Duodenal mucosa (tissue), 2 donors: ENCODE measurements around the gene PLXNA3.

ENCODE experiments used
- H3K27ac ChIP-seq: one replicate; pipeline ENCODE4 v1.7.0; 2013; ENCODE audit warnings: low read depth, low read length
- H3K27me3 ChIP-seq, 2 donors: one replicate each; pipeline ENCODE4 v1.7.0; 2013; ENCODE audit warnings: low read length in 2 of 2, control low read depth in 1 of 2; ENCODE audit not compliant: insufficient read depth in 2 of 2, control insufficient read depth in 1 of 2
- H3K36me3 ChIP-seq, 2 donors: one replicate each; pipeline ENCODE4 v1.7.0; 2013; ENCODE audit warnings: low read length in 2 of 2, control low read depth in 1 of 2; ENCODE audit not compliant: insufficient read depth in 2 of 2, control insufficient read depth in 1 of 2
- H3K4me1 ChIP-seq, 2 donors: one replicate each; pipeline ENCODE4 v1.7.0; 2013; ENCODE audit warnings: low read length in 2 of 2, control low read depth in 1 of 2; ENCODE audit not compliant: insufficient read depth in 2 of 2, control insufficient read depth in 1 of 2
- H3K4me3 ChIP-seq, 2 donors: one replicate each; pipeline ENCODE4 v1.7.0; 2013; ENCODE audit warnings: low read length in 2 of 2, low read depth in 1 of 2
- H3K9ac ChIP-seq, 2 donors: one replicate each; pipeline ENCODE4 v1.7.0; 2013; ENCODE audit warnings: low read length in 2 of 2, low read depth in 1 of 2
- H3K9me3 ChIP-seq, 2 donors: one replicate each; pipeline ENCODE4 v1.7.0; 2013; ENCODE audit warnings: low read length in 2 of 2, control low read depth in 1 of 2; ENCODE audit not compliant: control insufficient read depth in 1 of 2

PLXNA3 gene

DNA sequence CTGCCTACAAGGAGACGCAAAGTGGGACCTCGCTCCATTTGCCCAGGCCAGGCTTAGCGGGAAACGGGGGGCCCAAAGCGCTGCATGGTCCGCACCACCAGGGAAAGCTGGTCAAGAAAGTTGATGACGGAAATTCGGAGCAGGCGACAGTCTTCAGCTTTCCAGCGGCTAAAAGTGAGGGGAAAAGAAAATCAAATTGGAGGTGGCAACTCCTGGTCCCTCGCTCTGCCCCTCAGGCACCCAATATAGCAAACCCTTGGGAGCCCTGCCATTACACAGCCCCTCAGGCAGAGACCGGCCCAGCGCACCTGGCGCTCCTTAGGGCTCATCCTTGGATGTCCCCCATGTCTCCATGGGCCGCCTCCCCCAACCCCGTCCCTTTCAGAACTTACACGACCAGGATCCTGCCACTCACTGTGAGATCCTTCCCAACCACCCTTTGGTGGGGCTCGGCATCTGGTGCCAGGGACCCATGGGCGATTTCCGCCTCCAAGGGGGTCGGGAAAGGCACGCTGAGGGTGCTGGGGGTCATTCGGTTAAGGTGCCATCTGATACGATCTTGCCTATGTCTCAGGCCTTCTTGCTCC is 19.9 kb downstream of the PLXNA3 start:
- H3K9ac ChIP-seq, result peak overlapping the region; percentile 48 to 54

DNA sequence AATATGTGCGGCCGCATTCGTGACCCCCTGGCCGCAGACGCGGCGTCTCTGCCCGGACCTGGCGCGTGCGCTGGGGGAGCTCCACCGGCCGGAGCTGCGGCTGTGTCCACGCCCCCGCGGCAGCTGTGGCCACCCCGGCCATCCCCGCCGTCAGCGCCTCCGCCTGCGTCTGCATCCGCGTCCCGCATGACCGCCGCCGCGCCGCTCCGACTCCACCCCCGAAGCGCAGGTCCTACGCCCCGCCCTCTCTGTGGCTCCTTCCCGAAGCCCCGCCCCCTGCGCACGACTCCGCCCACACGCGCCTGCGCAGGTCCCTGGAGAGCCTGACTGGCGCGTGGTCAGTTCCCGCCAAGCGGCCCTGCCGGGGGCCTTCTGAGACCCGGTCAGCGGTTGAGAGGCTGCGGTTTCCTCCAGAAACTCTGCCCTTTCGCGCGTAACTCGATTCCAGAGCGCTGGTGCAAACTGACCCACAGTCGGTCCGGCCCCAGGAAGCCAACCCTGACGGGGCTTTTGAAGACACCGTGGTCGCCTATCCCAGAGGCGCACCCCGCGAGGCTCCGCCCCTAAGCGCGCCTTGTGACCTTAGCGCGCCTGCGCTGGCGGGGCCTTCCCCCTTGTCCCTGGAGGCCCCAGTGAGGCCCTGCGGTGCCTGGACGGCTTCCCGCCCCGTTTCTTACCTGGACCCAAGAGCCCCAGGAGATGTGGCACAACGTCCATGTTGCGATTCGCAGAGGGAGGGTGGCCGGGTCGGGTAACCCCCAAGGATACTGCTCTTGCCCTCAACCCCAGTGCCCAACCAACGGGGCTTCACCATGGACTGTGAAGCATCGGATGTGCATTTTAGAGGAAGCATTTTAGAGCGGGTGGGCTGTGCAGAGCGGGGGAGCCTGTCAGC is 20.9 kb downstream of the PLXNA3 start, which contains the start of gene LAGE3:
TSS of gene LAGE3 (minus strand) at position 554 of the 895 bp plus-strand sequence. CDS start at position 188, 366 bp downstream.
- Histone ChIP-seq H3K4me3 (peak within 1 kb of the TSS; percentile 54 to 60), H3K9ac (peak within 1 kb of the TSS; percentile 48 to 54), H3K4me1 (peaks cover 0 to 11% of the 10 kb centered on the region in 2 donors), H3K27me3 (no peaks in the 10 kb centered on the region), H3K36me3 (no peaks in the 10 kb centered on the region), H3K9me3 (no peaks in the 10 kb centered on the region), H3K27ac (peak within 1 kb of the TSS; percentile 62)

More for the DNA sequence above, 19.9 kb downstream of the PLXNA3 start:
- Histone ChIP-seq H3K27me3 (no peaks in the 10 kb centered on the region), H3K9me3 (no peaks in the 10 kb centered on the region), H3K27ac (no peak overlapping the region), H3K36me3 (no peaks in the 10 kb centered on the region), H3K4me3 (peak overlapping the region; percentile 54 to 60), H3K4me1 (peaks cover 0 to 11% of the 10 kb centered on the region in 2 donors)

DNA sequence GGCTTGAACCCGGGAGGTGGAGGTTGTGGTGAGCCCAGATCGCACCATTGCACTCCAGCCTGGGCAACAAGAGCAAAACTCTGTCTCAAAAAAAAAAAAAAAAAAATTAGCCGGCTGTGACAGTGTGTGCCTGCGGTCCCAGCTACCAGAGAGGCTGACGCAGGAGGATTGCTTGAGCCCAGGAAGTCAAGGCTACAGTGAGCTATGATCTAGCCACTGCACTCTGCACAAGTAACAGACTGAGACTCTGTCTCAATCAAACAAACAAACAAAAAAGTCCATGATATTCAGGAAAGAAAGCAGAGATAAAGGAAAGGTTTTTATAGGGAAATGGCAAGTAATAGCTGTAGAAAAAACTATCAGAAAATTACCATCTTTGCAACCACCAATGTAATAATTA is 23.1 kb downstream of the PLXNA3 start:
- H3K9me3 ChIP-seq, result no peaks in the 10 kb centered on the region

GRCh38 chrX:154481911-154482601 is 24.0 kb downstream of the PLXNA3 start:
- no peaks in the 10 kb centered on the region for H3K27me3 ChIP-seq
- H3K4me1 ChIP-seq, result peaks cover 9 to 23% of the 10 kb centered on the region in 2 donors
- no peak overlapping the region for H3K9ac ChIP-seq
- no peaks in the 10 kb centered on the region for H3K9me3 ChIP-seq
- H3K27ac ChIP-seq, result no peak overlapping the region
- peaks cover 0 to 5% of the 10 kb centered on the region in 2 donors for H3K36me3 ChIP-seq
- no peak overlapping the region for H3K4me3 ChIP-seq

More for the DNA sequence above, 23.1 kb downstream of the PLXNA3 start:
- H3K4me3 ChIP-seq, result no peak overlapping the region
- H3K4me1 ChIP-seq, result peaks cover 9 to 23% of the 10 kb centered on the region in 2 donors
- H3K9ac ChIP-seq, result no peak overlapping the region
- H3K36me3 ChIP-seq, result peaks cover 0 to 5% of the 10 kb centered on the region in 2 donors
- no peaks in the 10 kb centered on the region for H3K27me3 ChIP-seq
- H3K27ac ChIP-seq, result no peak overlapping the region

DNA sequence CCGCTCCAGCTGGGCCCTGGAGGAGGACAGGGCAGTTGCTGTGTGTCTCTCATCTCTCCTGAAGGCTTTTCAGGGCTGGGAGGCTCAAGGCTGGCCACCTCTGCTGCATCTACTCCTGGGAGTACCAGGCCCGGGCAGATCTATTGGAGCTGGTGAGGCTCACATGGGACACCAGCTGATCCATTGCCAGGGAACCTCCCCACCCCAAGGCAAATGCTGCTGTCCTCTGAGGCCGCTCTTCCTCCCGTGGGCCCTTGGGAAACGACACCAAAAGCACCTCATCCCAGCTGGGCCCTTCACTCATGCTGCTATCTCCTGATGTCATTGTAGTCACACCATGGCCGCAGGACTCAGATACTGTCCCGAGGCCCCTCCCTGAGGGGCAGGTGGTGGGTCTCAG is 24.7 kb downstream of the PLXNA3 start:
- Histone ChIP-seq H3K4me1 (peaks cover 9 to 27% of the 10 kb centered on the region in 2 donors), H3K4me3 (no peak overlapping the region), H3K9me3 (no peaks in the 10 kb centered on the region)

DNA sequence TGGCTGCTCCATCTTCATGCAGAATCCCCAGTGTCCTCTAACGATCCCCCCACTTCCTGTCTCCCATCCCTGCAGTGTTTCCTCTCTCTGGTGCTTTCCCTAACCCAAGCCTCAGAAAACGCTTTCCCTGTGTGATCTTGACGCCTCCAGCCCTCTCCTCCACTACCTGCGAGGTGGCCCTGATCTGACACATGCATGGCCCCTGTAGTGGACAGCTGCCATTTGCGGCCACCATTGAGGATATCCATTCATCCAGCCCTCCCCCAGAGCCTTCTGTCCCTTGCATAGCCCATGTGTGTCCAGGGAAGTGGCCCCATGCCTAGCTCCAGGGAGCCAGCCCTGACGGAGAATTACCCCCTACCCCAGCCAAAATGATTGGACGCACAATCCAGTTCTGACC is 25.2 kb downstream of the PLXNA3 start:
- Histone ChIP-seq H3K9ac (no peak overlapping the region), H3K27ac (no peak overlapping the region)

More for the DNA sequence above, 24.7 kb downstream of the PLXNA3 start:
- Histone ChIP-seq H3K27me3 (no peaks in the 10 kb centered on the region), H3K27ac (no peak overlapping the region), H3K36me3 (peaks cover 0 to 5% of the 10 kb centered on the region in 2 donors), H3K9ac (no peak overlapping the region)

DNA sequence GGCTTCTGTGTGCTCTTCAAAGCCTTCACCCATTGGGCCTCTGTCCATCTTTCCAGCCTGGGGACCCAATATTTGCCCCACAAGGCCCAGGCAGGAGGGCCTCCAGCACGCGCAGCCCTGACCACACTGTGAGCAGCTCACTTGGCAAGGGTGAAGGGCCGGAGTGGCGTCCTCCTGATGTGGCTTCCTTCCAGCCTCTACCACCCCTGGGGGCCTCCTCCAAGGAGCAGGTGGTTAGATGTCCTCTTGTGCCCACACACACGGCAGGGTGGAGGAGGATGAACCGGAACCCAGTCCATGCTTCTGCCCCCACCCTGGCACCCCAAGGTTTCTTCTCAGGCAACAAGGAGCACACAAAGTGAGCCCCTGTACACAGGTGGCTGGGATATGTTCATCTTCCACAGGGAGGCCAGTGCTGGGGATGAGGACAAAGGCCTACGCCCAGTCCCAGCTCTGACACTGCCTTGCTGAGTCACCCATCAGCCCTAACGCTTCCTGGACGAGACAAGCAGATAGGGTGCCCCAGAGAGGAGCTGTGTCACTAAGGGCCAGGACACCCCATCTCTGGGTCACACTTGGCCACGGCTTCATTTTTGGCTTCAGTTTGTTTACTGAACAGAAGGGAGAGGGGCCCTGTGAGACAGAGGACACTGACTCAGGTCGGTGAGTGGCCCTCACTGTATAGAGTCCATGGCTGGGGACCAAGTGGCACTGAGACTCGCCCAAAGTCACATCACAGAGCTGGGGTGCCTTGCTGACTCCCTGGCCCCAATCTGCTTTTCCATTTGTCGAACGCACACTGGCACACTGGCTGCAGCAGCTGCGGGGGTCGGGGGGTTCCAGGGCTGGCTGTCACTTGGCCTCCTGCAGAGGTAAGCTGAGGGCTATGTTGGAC is 26.4 kb downstream of the PLXNA3 start:
- no peak overlapping the region for H3K4me3 ChIP-seq
- H3K27ac ChIP-seq, result no peak overlapping the region

More for the DNA sequence above, 25.2 kb downstream of the PLXNA3 start:
- Histone ChIP-seq H3K27me3 (no peaks in the 10 kb centered on the region), H3K9me3 (no peaks in the 10 kb centered on the region), H3K4me1 (peaks cover 9 to 22% of the 10 kb centered on the region in 2 donors), H3K36me3 (peaks cover 0 to 5% of the 10 kb centered on the region in 2 donors), H3K4me3 (no peak overlapping the region)

GRCh38 chrX:154485150-154486051 is 27.3 kb downstream of the PLXNA3 start:
- Histone ChIP-seq H3K9ac (peak overlapping the region; percentile 48 to 70), H3K4me1 (peaks cover 18 to 26% of the 10 kb centered on the region in 2 donors), H3K36me3 (peaks cover 0 to 5% of the 10 kb centered on the region in 2 donors), H3K4me3 (peak overlapping the region; percentile 50 to 63), H3K27me3 (no peaks in the 10 kb centered on the region), H3K27ac (peak overlapping the region; percentile 62), H3K9me3 (no peaks in the 10 kb centered on the region)

More for the DNA sequence above, 26.4 kb downstream of the PLXNA3 start:
- peaks cover 0 to 5% of the 10 kb centered on the region in 2 donors for H3K36me3 ChIP-seq
- H3K9me3 ChIP-seq, result no peaks in the 10 kb centered on the region
- peaks cover 16 to 24% of the 10 kb centered on the region in 2 donors for H3K4me1 ChIP-seq
- no peaks in the 10 kb centered on the region for H3K27me3 ChIP-seq
- no peak overlapping the region for H3K9ac ChIP-seq
